HUES6 (cell line): ENCODE measurements around the gene CRYBA2.

Source experiments
- H3K27ac ChIP-seq: 2 replicates; pipeline ENCODE4 v1.7.0; 2013; ENCODE audit warnings: low read depth, mild to moderate bottlenecking, low read length, inconsistent platforms
- H3K27me3 ChIP-seq: 2 replicates; pipeline ENCODE4 v1.6.1; 2013; ENCODE audit warnings: low read length; ENCODE audit not compliant: control insufficient read depth, insufficient read depth
- H3K36me3 ChIP-seq: 2 replicates; pipeline ENCODE4 v1.6.1; 2013; ENCODE audit warnings: low read length; ENCODE audit not compliant: control insufficient read depth, insufficient read depth
- H3K4me1 ChIP-seq: 2 replicates; pipeline ENCODE4 v1.6.1; 2013; ENCODE audit warnings: low read length; ENCODE audit not compliant: control insufficient read depth, insufficient read depth
- H3K4me3 ChIP-seq: 2 replicates; pipeline ENCODE4 v1.5.1; 2013; ENCODE audit warnings: low read depth, low read length
- H3K9ac ChIP-seq: one replicate; pipeline ENCODE4 v1.6.1; 2013; ENCODE audit warnings: mild to moderate bottlenecking, low read length
- H3K9me3 ChIP-seq: 2 replicates; pipeline ENCODE4 v1.6.1; 2013; ENCODE audit warnings: low read depth, low read length; ENCODE audit not compliant: control insufficient read depth, insufficient read depth

The CRYBA2 gene

GRCh38 chr2:219030177-219030940, 37.1 kb upstream of the CRYBA2 start:
- H3K4me3 ChIP-seq, result no peak overlapping the region
- H3K9ac ChIP-seq, result no peak overlapping the region
- no peaks in the 10 kb centered on the region for H3K4me1 ChIP-seq
- H3K27me3 ChIP-seq, result peaks cover 35% of the 10 kb centered on the region
- no peak overlapping the region for H3K27ac ChIP-seq
- H3K9me3 ChIP-seq, result no peaks in the 10 kb centered on the region
- H3K36me3 ChIP-seq, result no peaks in the 10 kb centered on the region

GRCh38 chr2:219029829-219030165, 36.6 kb upstream of the CRYBA2 start:
- Histone ChIP-seq H3K4me1 (no peaks in the 10 kb centered on the region), H3K9me3 (no peaks in the 10 kb centered on the region), H3K27ac (no peak overlapping the region), H3K9ac (no peak overlapping the region), H3K36me3 (no peaks in the 10 kb centered on the region), H3K27me3 (peaks cover 35% of the 10 kb centered on the region), H3K4me3 (no peak overlapping the region)

GRCh38 chr2:219028996-219029828, 36.0 kb upstream of the CRYBA2 start:
- Histone ChIP-seq H3K36me3 (no peaks in the 10 kb centered on the region), H3K27me3 (peaks cover 34% of the 10 kb centered on the region), H3K4me3 (no peak overlapping the region), H3K9ac (no peak overlapping the region), H3K27ac (no peak overlapping the region), H3K4me1 (no peaks in the 10 kb centered on the region), H3K9me3 (no peaks in the 10 kb centered on the region)

GRCh38 chr2:219028141-219028540, 34.9 kb upstream of the CRYBA2 start:
- no peak overlapping the region for H3K9ac ChIP-seq
- no peak overlapping the region for H3K27ac ChIP-seq
- no peaks in the 10 kb centered on the region for H3K9me3 ChIP-seq
- no peaks in the 10 kb centered on the region for H3K4me1 ChIP-seq
- peaks cover 29% of the 10 kb centered on the region; the same call in 1 of the 2 replicates for H3K27me3 ChIP-seq
- no peaks in the 10 kb centered on the region for H3K36me3 ChIP-seq
- H3K4me3 ChIP-seq, result no peak overlapping the region

- no peak overlapping the region for H3K4me3 ChIP-seq
- peaks cover 27% of the 10 kb centered on the region; the same call in 1 of the 2 replicates for H3K27me3 ChIP-seq
- no peaks in the 10 kb centered on the region for H3K9me3 ChIP-seq
Measured at GRCh38 chr2:219027511-219028055, 34.4 kb upstream of the CRYBA2 start.

GRCh38 chr2:219026946-219027345, 33.7 kb upstream of the CRYBA2 start:
- H3K27ac ChIP-seq, result no peak overlapping the region
- H3K9ac ChIP-seq, result no peak overlapping the region
- peaks cover 22% of the 10 kb centered on the region; the same call in 1 of the 2 replicates for H3K27me3 ChIP-seq
- no peaks in the 10 kb centered on the region for H3K36me3 ChIP-seq
- no peak overlapping the region for H3K4me3 ChIP-seq
- H3K9me3 ChIP-seq, result no peaks in the 10 kb centered on the region
- no peaks in the 10 kb centered on the region for H3K4me1 ChIP-seq

More at GRCh38 chr2:219027511-219028055, 34.4 kb upstream of the CRYBA2 start:
- no peak overlapping the region for H3K27ac ChIP-seq
- no peaks in the 10 kb centered on the region for H3K4me1 ChIP-seq
- H3K9ac ChIP-seq, result no peak overlapping the region
- H3K36me3 ChIP-seq, result no peaks in the 10 kb centered on the region

- H3K9ac ChIP-seq, result no peak overlapping the region
- no peak overlapping the region for H3K4me3 ChIP-seq
- no peak overlapping the region for H3K27ac ChIP-seq
- no peaks in the 10 kb centered on the region for H3K4me1 ChIP-seq
- no peaks in the 10 kb centered on the region for H3K36me3 ChIP-seq
- H3K9me3 ChIP-seq, result no peaks in the 10 kb centered on the region
- peaks cover 22% of the 10 kb centered on the region; the same call in 1 of the 2 replicates for H3K27me3 ChIP-seq
Measured at GRCh38 chr2:219025637-219026585, 32.7 kb upstream of the CRYBA2 start.

GRCh38 chr2:219024059-219024458, 30.8 kb upstream of the CRYBA2 start:
- peaks cover 30% of the 10 kb centered on the region; the same call in 1 of the 2 replicates for H3K27me3 ChIP-seq
- H3K9me3 ChIP-seq, result no peaks in the 10 kb centered on the region
- no peaks in the 10 kb centered on the region for H3K4me1 ChIP-seq
- no peak overlapping the region for H3K4me3 ChIP-seq
- H3K27ac ChIP-seq, result no peak overlapping the region
- no peak overlapping the region for H3K9ac ChIP-seq
- no peaks in the 10 kb centered on the region for H3K36me3 ChIP-seq

GRCh38 chr2:219023045-219023605, 29.9 kb upstream of the CRYBA2 start:
- no peak overlapping the region for H3K9ac ChIP-seq
- no peaks in the 10 kb centered on the region for H3K36me3 ChIP-seq
- H3K9me3 ChIP-seq, result no peaks in the 10 kb centered on the region
- no peaks in the 10 kb centered on the region for H3K4me1 ChIP-seq
- no peak overlapping the region for H3K27ac ChIP-seq
- peaks cover 39% of the 10 kb centered on the region; the same call in 1 of the 2 replicates for H3K27me3 ChIP-seq
- no peak overlapping the region for H3K4me3 ChIP-seq

GRCh38 chr2:219022616-219023015, 29.4 kb upstream of the CRYBA2 start:
- no peaks in the 10 kb centered on the region for H3K4me1 ChIP-seq
- peaks cover 35% of the 10 kb centered on the region; the same call in 1 of the 2 replicates for H3K27me3 ChIP-seq
- H3K4me3 ChIP-seq, result no peak overlapping the region
- H3K36me3 ChIP-seq, result no peaks in the 10 kb centered on the region
- H3K27ac ChIP-seq, result no peak overlapping the region
- no peaks in the 10 kb centered on the region for H3K9me3 ChIP-seq
- H3K9ac ChIP-seq, result no peak overlapping the region
